Osteoblast (primary cell): ENCODE data around the gene MTMR10. TPM values are rescaled to one million over a fixed set of nuclear protein-coding genes. Genes with fewer than 3 reads are reported as not detected.

Experiments
- DNase-seq: peaks from one replicate; pipeline ENCODE4 v3.0.0; 2011; ENCODE audit warnings: low spot score, mixed read lengths; ENCODE audit not compliant: insufficient read length; ENCODE audit errors: missing footprints
- H2AFZ ChIP-seq: 2 replicates; pipeline ENCODE4 v1.6.0; 2011; ENCODE audit warnings: mild to moderate bottlenecking, low read length
- H3K27ac ChIP-seq: 2 replicates; pipeline ENCODE4 v1.5.1; 2011; ENCODE audit warnings: mild to moderate bottlenecking, low read depth, low read length, moderate library complexity
- H3K27me3 ChIP-seq: 2 replicates; pipeline ENCODE4 v1.6.0; 2012; ENCODE audit warnings: mild to moderate bottlenecking, control low read depth, inconsistent platforms, low read length, moderate library complexity; ENCODE audit not compliant: insufficient read depth
- H3K36me3 ChIP-seq: 2 replicates; pipeline ENCODE4 v1.5.1; 2011; ENCODE audit warnings: mild to moderate bottlenecking, low read length, control low read depth, moderate library complexity; ENCODE audit not compliant: insufficient read depth
- H3K4me1 ChIP-seq: 2 replicates; pipeline ENCODE4 v1.5.1; 2011; ENCODE audit warnings: mild to moderate bottlenecking, low read length, control low read depth, moderate library complexity; ENCODE audit not compliant: insufficient read depth
- H3K4me2 ChIP-seq: 2 replicates; pipeline ENCODE4 v1.6.0; 2011; ENCODE audit warnings: mild to moderate bottlenecking, low read length; ENCODE audit not compliant: insufficient read depth
- H3K4me3 ChIP-seq: fragments of 200-600 bp; sonication (generic); 3 replicates; pipeline ENCODE4 v1.5.1; 2012; ENCODE audit warnings: mild to moderate bottlenecking, low read length, inconsistent platforms; ENCODE audit not compliant: insufficient read depth
- H3K79me2 ChIP-seq: 2 replicates; pipeline ENCODE4 v1.6.0; 2012; ENCODE audit warnings: mild to moderate bottlenecking, low read length, control low read depth, inconsistent platforms; ENCODE audit not compliant: insufficient read depth
- H3K9me3 ChIP-seq: 2 replicates; pipeline ENCODE4 v1.5.1; 2011; ENCODE audit warnings: low read depth, low read length, control low read depth
- H4K20me1 ChIP-seq: 2 replicates; pipeline ENCODE4 v1.6.0; 2012; ENCODE audit warnings: mild to moderate bottlenecking, low read length, control low read depth; ENCODE audit not compliant: insufficient read depth
- CTCF ChIP-seq: IDR thresholded peaks from 2 replicates; pipeline ENCODE4 v1.5.1; 2011; ENCODE audit warnings: mild to moderate bottlenecking, low read depth, low read length, moderate library complexity; ENCODE audit errors: extremely low read depth
- total RNA-seq: library from RNA; depleted of rRNA; stranded (reverse); fragments of >200 nt; gene quantifications from 2 replicates; pipeline ENCODE4 v1.2.3, GENCODE V29; 2012

The MTMR10 gene
- total RNA-seq, 1 donor = 17.4 TPM

GRCh38 chr15:30978328-30978727 lies 13.1 kb downstream of the MTMR10 start:
- peaks cover 18% of the 10 kb centered on the region for H3K36me3 ChIP-seq
- no peak overlapping the region for H3K27ac ChIP-seq
- no peak overlapping the region for H3K4me3 ChIP-seq
- H3K27me3 ChIP-seq = no peaks in the 10 kb centered on the region
- no peak overlapping the region for H2AFZ ChIP-seq
- no peaks in the 10 kb centered on the region for H3K9me3 ChIP-seq
- DNase-seq = no peak
- no peak overlapping the region for H3K4me2 ChIP-seq
- H4K20me1 ChIP-seq = peaks cover 13% of the 10 kb centered on the region
- no peak for TF ChIP-seq CTCF
- H3K79me2 ChIP-seq = peaks cover 65% of the 10 kb centered on the region
- no peaks in the 10 kb centered on the region for H3K4me1 ChIP-seq

GRCh38 chr15:30974112-30974511 lies 17.3 kb downstream of the MTMR10 start:
- peaks cover 8% of the 10 kb centered on the region for H3K36me3 ChIP-seq
- no peak for TF ChIP-seq CTCF
- H4K20me1 ChIP-seq = no peaks in the 10 kb centered on the region
- H3K4me3 ChIP-seq = no peak overlapping the region
- H3K79me2 ChIP-seq = peaks cover 48% of the 10 kb centered on the region
- H3K27me3 ChIP-seq = no peaks in the 10 kb centered on the region
- no peak overlapping the region for H2AFZ ChIP-seq
- H3K4me2 ChIP-seq = no peak overlapping the region
- H3K9me3 ChIP-seq = no peaks in the 10 kb centered on the region
- DNase-seq = no peak
- no peak overlapping the region for H3K27ac ChIP-seq
- peaks cover 9% of the 10 kb centered on the region for H3K4me1 ChIP-seq

GRCh38 chr15:30973379-30973778 lies 18.0 kb downstream of the MTMR10 start:
- Histone ChIP-seq H2AFZ (no peak overlapping the region), H3K79me2 (peaks cover 42% of the 10 kb centered on the region), H3K9me3 (no peaks in the 10 kb centered on the region), H3K4me2 (no peak overlapping the region), H3K27ac (no peak overlapping the region), H3K27me3 (no peaks in the 10 kb centered on the region), H4K20me1 (peaks cover 3% of the 10 kb centered on the region), H3K4me1 (peaks cover 9% of the 10 kb centered on the region), H3K36me3 (peaks cover 8% of the 10 kb centered on the region), H3K4me3 (no peak overlapping the region)
- TF ChIP-seq CTCF = no peak
- no peak for DNase-seq

- Histone ChIP-seq H3K36me3 (peaks cover 20% of the 10 kb centered on the region), H4K20me1 (peaks cover 3% of the 10 kb centered on the region), H3K4me3 (no peak overlapping the region), H3K27me3 (no peaks in the 10 kb centered on the region), H2AFZ (no peak overlapping the region), H3K27ac (no peak overlapping the region), H3K4me1 (peaks cover 9% of the 10 kb centered on the region), H3K9me3 (no peaks in the 10 kb centered on the region), H3K79me2 (peaks cover 23% of the 10 kb centered on the region), H3K4me2 (no peak overlapping the region)
- no peak for TF ChIP-seq CTCF
- DNase-seq = no peak
These were observed 21.7 kb downstream of the MTMR10 start for GRCh38 chr15:30969724-30970123.
